Measurements from ENCODE around the gene SMYD5.
"Not testable (repeated sequence)": the region's sequence is repeated elsewhere in the genome, so short reads cannot be mapped to it uniquely, and the experiment has no call there.

Gene SMYD5

DNA sequence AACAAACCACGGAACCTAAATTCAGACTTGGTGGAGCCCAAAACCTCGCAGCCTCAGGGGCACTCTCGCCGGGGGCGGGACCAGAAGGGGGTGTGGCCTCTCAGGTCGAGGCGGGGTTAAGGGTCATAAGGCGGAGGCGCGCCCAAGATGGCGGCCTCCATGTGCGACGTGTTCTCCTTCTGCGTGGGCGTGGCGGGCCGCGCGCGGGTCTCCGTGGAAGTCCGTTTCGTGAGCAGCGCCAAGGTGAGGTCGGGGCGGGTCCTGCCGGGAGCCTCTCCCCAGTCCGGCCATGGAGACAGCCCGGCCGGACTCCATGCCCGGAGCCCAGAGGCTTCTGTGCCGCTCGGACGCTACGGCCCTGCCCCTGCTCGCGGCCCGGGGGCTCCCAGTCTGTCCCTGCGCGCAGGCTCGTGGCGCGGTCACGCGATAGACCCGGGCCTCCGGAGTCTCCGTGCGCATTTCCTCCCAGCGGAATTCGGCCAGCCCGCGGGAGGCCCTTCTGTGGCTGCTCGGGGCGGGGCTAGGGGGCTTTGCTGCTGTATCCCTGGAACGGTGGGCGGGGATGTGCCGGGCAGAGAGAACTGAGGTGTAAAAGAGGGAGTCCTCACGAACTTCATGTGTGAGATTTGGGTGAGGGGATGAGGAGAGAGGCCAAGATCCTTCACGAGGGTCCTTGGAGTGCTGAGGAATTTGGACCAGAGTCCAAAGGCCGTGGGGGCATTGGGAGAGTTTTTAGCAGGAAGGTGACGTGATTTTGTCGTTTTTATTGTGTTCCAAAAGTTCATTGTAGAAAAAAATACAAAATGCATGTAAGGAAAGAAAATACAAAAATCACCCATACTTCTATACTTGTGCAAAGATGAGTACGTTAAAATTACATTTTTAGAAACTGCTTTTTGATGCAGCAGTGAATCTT lies at the start of gene SMYD5:
Gene SMYD5 (plus strand): TSS at position 126 of the 916 bp plus-strand sequence. CDS start 22 bp downstream, at position 148.
- peak; percentile 88 for DNase-seq (ENCODE audit: low read depth)

DNA sequence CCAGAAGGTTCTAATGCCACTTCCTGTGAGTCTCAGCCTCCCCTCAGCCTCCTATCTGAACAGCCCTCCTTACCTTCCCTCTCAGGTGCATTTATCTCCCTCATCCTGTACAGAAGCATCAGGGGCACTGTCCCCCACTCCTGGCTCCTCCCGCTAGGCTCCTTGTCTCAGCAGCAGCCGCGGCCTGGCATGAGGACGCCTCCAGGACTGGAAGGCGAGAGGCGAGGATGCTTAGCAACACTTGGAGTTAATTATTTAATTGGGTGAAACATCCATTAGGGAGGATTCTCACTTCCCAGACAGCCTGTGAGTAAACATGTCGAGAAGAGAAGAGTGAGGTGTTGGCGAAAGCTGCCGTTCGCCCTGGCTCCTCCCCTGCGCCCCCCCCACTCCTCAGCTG lies 48.1 kb upstream of the SMYD5 start:
- not testable (repeated sequence) for DNase-seq (ENCODE audit: low read depth)

DNA sequence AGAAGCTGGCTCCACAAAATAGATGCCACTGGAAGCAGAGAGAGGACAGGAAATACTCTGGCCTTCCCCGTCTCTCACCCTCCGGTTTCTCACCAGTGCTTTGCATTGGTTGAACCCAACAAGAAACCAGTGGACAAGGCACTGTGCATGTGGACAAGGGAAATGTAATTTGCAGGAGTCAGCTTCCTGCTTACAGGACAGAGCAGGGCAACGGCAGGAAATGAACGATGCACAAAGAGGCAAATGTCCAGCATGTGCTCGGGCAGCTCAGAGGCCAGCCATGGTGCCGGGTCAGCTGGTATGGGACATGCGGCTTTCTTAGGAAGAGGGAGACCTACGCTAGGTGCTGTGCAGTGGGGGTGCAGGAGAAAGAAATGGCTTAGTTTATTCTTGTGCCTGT lies 47.2 kb upstream of the SMYD5 start:
- not testable (repeated sequence) for DNase-seq (ENCODE audit: low read depth)

DNA sequence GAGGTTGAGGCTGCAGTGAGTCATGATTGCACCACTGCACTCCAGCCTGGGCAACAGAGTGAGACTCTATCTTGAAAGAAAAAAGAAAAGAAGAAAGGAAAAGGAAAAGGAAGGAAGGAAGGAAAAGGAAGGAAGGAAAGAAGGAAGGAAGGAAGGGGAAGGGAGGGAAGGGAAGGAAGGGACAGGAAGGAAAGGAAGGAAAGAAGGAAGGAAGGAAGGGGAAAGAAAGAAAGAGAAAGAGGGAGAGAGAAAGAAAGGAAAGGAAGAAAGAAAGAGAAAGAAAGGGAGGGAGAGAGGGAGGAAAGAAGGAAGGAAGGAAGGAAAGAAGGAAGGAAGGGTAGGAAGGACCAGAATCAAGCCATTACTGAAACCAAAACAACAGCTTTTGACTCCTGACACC lies 45.7 kb upstream of the SMYD5 start:
- DNase-seq (ENCODE audit: low read depth) = not testable (repeated sequence)

DNA sequence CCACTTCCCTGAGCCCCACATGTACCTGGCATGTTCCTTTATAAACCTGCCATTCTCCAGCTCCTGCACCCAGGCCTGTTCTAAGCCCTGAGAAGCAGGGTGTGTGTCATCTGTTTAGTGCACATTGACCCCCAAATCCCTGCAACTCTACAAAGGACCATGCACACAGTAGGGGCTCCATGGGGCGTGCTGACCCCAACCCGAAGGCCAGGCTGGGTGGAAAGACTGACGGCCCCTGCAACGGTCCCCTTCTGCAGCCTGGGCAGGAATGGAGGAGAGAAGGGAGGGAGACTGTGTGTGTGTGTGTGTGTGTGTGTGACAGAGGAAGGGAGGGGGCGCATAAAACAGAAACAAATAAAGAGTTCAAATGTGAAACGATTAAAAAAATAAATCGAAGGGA lies 43.7 kb upstream of the SMYD5 start:
- DNase-seq (ENCODE audit: low read depth) = not testable (repeated sequence)

DNA sequence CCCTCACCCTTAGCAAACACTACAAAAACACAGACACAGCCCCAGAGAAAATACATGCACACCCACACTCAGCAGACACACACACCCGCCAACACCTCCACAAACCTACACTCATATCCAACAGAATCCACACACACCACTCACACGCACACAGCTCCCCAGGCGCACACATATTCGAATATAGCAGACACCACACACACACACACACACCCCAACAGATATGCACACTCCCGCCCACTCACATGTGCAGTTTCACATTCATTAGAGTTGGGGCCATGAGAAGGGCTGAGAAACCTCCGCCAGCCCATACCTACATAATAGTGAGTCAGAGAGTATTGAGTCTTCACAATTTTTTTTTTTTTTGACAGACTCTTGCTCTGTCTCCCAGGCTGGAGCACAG lies 41.1 kb upstream of the SMYD5 start:
- no peak for DNase-seq (ENCODE audit: low read depth)

DNA sequence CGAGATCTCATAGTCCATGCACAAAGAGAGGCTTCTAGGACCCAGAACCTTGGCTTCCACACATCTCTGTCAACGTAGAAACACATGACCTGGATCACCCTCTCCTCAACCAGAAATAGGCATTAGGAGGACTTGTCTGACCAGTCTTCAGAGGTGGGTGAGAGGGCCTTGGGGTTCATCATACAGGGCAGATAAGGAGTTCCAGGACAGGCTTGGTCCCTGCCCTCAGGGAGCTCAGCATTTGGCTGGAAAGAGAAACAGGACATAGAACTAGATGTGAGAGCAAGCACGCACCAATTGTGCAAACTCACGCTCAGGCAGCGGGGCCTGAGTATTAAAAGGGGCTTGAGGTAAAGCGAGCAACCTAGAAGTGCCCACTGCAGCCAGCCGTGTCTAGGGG lies 40.3 kb upstream of the SMYD5 start:
- DNase-seq (ENCODE audit: low read depth) = no peak

DNA sequence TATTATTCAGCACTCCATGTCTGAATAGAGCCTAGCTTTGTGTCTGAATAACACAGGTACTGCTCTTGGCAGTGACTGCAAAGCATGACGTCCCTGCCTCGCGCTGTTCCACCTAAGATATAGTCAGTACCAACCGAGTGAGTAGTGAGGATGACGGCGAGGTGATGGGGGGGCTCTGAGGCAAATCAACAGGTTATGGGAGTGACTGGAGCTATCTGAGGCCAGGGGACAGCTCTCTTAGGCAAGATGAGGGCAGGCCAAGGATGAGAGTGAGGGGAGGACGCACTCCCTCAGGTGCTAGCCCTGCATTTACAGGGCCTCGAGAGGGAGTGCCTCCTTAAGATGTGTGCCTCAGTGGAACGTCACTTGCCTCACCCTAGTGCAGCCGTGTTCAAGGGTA lies 39.8 kb upstream of the SMYD5 start:
- no peak for DNase-seq (ENCODE audit: low read depth)

DNA sequence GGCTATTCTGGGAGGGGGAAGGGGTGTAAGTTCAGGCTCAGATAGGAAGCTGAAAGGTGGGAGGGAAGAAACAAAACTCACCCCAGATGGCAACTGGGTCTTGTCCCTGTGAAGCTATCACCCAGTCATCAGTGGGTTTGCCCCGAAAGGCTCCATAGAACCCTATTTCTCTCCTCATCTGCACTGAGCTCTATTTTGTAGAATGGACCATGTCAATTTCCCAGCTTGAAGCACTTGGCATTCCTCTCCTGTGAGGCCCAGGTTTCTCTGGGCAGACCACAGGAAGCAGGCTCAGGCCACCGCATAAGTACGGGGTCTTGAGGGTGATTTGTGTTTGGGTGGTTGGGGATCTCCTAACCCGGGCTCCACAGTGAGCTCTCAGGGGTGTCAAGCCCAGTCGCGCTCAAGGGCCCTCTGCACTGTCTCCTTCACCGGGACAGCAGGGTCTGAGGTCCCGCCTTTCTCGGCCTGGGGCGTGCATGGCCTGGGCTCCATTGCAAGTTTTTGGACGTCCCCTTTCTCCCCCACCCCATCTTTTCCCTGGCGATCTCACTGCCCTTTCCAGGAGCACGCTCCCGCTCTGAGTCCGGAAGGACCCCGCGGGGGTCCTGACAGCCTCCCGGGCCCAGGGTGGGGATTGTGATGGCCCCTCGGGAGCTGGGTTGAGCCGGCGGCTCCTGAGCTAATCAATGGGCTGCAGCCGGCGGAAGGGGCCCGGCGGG lies 38.9 kb upstream of the SMYD5 start:
- no peak for DNase-seq (ENCODE audit: low read depth)

DNA sequence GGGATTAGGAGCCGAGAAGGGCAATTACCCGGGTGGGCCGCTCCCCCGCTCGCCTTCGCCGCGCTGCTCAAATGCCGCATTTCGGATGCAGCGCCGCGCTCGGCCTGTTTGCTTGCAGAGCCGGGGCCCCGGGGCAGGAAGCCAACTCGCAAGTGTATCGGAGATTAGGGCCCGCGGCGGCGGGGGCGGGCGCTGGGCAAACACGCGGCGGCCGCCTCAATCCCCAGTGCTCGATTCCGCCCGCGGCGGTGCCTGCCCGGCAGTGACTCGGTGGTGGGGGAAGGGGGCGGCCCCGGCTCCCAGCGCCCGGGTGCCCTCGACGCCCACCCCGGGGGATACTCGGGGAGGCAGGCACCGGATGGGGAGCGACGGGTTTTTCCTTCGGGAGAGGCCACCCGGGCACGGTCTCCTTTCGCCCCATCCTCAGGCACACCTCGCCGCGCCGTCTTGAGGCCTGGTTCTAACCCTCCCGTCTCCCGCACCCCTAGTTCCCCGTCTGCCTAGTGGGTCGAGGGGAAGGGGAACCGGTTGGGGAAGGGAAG lies 38.3 kb upstream of the SMYD5 start:
- DNase-seq (ENCODE audit: low read depth) = peak; percentile 60

DNA sequence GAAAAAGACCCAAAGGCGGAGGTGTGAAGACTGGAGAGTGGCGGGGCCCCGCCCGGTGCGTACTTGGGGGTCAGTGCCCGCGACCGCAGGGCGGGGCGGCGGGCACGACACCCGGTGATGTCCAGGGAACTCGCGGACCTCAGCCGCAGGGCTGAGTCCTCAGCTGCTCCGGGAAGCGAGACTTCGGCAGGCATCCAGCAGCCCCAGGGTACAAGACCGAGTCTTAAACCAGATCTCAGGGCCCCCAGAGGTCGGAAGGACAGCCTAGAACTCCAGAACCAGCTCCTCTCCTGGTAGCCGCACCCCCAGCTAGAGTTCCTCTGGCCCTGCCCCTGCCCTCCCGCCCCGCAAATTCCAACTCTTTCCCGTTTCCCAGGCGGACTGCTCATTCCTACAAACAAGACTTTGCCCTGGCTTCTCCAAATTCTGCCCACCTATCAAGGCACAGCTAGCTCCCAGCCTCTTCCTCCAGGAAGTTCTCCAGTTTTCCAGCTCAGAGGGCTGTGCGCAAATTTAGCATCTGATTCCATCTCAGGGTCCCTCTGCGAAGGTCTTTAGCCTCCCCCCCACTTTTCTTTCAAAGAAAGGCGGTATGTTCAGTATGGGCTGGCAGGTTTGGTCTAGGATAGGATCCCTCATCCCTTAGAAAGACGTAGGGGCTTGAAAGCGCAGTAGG lies 37.7 kb upstream of the SMYD5 start:
- no peak for DNase-seq (ENCODE audit: low read depth)

DNA sequence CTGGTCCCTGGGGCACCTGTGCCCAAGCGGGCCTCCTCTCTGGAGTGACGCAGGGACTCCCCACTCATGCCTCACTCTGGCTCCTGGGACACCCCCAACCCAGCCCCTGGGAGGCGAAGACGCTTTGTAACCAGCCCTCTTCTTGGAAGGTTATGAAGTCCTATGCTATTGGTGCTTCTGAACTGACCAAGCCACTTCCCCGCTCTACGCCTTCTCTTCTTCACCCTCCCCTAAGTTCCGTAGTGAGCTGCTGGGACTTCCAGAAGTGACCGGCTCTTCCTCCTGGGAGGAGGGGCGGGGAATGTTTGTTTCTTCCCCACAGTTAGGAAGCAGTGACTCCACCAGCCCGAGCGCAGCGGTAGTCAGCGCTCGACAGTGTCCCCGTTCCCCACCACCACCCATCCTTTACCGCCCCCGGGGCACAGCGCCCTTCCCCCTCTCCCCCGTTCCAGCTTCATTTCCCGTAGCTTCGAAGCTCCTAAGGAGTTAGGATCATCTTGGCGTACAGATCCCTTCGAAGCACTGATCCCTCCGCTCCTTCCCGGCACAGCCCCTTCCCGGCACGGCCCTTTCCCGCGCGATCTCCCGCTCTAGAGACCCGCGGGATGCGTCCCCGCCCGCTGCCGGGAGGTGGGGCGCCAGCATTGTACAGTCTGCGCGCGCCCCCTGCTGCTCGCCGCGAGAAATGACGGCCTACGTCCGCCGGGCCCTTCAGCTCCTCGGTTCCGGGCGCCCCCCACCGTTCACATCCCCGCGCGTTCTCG lies 37.0 kb upstream of the SMYD5 start:
- DNase-seq (ENCODE audit: low read depth) = peak; percentile 85

DNA sequence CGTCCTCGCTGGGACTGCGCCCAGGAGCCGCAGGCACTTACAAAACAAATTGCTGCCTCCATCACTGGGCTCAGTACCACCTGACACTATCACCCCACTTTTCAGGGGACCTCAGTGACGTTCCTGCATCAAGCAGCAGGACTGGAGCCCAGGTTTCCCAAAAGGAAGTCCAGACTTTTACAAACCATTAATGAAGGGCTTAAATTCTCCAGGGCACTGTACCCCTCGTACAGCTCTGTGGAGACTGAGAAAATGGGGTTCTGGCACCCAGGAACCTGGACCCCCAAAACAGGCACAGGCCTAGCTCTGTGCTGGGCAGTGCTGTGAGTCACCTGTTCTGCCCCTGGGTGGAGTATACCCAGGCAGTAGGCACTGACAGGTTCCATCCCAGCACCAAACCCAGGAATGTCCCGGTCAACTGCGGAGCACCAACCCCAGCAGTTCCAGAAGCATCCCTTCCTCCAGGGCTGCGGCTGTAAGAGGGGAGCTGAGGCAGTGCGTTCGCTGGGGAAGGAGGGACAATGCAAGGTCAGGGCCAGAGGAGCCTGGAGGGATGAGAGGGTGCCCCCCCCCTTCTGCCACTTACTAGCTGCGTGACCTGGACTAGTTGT lies 36.3 kb upstream of the SMYD5 start:
- DNase-seq (ENCODE audit: low read depth) = no peak

DNA sequence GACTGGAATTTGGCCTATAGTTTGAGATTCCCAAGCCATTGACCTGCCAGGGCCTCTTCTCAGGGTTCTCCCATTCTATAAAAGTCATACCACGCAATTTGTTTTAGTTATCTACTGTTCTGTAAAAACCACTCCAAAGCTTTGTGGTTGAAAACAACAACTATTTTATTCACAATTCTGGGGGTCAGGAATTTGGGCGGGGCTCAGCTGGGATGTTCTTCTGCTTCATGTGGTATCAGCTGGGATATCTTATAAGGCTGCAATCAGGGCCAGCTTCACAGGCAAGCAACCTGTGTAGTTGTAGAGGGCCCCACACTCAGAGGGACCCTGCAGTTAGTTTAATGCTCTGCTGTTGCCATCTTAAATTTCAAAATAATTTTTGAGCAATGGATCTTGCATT lies 28.1 kb upstream of the SMYD5 start:
- DNase-seq (ENCODE audit: low read depth) = no peak

DNA sequence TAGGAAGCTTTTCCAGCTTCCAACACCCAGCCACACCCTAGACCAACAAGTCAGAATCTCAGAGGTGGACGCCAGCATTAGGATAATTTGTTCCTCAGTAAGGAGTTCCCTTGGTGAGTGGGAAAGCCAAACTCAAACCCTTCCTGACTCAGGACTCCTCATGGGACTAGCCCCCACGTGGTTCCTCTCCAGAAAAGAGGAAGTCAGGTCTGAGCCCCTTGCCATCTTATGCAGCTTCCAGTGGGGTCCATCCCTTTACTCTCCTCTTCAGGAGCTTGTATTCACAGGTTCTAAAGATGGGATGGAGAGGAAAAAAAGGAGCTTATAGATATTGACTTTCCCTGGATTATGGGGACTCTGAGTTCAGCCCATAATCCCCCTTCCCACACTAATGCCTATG lies 26.5 kb upstream of the SMYD5 start:
- DNase-seq (ENCODE audit: low read depth) = no peak

DNA sequence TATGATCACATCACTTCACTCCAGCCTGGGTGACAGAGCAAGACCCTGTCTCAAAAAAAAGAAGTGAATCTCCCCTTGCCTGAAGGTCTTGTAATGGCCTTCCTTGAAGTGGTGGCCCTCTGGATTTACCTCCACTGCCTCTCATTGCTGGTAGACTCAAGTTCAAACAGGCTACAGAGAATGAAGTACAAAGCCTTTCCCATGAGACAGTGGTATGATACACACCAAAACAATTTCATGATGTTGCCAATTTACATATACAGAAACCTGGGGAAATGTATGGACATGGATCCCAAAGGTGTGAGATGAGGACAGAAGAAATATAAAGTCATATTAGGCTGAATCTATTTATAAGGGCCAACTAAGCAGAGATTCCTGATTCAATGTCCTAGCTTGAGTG lies 16.5 kb upstream of the SMYD5 start:
- DNase-seq (ENCODE audit: low read depth) = no peak

DNA sequence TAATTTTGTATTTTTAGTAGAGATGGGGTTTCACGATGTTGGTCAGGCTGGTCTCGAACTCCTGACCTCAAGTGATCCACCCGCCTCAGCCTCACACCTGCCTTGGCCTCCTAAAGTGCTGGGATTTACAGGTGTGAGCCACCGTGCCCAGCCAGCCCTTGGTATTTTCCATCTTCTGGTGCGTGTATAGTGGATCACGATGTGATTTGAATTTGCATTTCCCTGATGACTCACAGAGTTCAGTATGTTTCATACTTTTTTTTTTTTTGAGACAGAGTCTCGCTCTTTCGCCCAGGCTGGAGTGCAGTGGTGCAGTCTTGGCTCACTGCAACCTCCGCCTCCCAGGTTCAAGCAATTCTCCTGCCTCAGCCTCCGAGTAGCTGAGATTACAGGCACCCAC lies 13.8 kb upstream of the SMYD5 start:
- DNase-seq (ENCODE audit: low read depth) = not testable (repeated sequence)

DNA sequence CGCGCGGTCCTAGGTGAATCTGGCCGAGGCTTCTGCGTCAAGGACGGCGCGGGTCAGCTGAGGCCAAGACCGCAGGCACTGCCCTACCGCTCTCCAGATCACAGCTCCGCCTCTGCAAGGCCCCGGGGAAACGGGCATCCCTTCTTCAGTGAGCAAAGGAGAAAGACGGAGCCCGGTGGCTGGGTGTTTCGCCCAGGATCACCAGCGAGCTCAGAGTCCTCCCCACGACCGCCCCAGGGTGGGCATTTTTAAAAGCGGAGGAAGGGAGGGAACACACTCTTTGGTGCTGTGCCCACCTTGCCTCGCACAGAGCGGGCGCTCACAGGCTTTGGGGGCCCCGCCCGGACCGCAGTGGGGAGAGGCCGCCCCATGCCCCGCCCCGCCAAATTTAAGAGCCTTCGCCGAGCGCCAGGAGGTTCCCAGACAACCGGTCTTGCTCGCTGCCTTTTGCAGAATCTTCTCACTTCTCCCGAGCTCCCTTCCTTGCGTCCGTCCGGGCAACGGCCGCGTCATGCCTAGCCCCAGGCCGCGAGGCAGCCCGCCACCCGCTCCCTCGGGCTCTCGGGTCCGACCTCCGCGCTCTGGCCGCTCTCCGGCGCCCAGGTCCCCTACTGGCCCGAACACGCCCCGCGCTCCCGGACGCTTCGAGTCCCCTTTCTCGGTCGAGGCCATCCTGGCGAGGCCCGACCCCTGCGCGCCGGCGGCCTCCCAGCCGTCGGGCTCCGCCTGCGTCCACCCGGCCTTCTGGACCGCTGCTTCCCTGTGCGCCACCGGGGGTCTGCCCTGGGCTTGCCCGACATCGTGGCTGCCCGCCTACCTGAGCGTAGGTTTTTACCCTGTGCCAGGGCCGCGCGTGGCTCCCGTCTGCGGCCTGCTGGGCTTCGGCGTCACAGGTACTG lies 11.6 kb upstream of the SMYD5 start, which contains the start of gene NOTO:
Gene NOTO (plus strand): TSS at position 419 of the 899 bp plus-strand sequence. CDS start 93 bp downstream, at position 512.
- no peak for DNase-seq (ENCODE audit: low read depth)

DNA sequence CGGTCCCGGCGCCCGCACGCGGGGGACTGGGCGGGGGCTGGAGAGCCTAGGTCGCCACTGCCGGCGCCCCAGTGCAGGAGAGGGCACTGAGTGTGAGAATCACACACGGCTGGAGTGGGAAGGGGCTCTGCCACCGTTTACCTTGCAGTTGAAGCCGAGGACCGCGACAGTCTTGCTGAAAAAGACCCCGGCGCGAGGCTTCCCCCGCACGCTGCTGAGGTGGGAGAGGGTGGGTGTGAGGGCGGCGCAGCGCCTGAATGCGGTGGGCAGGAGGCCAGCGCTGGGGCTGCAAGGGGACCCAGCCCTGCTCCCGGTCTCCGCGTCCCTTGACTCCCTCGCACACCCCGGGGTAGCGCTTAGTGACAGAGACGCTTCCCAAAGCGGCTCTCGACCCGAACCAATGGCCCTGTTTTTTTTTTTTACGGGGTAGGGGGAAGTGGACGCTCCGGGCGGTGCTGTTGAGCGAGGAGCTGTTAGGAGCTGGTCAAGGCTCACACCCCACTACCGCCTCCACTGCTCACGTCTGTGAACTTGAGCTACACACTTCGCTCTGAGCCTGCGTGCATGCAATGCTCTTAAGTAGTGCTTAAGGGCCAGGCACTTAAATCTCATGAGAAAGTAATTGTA lies 10.9 kb upstream of the SMYD5 start:
- DNase-seq (ENCODE audit: low read depth) = no peak

DNA sequence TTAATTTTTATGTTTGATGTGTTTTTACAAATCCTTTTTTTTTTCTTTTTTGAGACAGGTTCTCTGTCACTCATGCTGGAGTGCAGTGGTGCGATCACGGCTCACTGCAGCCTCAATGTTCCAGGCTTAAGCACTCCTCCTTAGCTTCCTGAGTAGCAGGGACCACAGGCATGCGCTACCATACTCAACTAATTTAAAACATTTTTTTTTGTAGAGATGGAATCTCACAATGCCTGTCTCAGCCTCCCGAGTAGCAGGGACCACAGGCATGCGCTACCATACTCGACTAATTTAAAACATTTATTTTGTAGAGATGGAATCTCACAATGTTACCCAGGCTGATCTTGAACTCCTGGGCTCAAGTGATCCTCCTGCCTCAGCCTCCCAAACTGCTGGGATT lies 8.4 kb upstream of the SMYD5 start:
- no peak for DNase-seq (ENCODE audit: low read depth)
